Neural cell (in vitro differentiated cells): ENCODE measurements around the gene TAF11L13.

Experiments
- POLR2AphosphoS5 ChIP-seq: IDR thresholded peaks from 2 replicates; pipeline ENCODE4 v1.6.1; 2012
- TF ChIP-seq, protein P1 (sequence below): fragments of 450-650 bp; IDR thresholded peaks from 2 replicates; pipeline ENCODE4 v1.5.1; 2014; ENCODE audit warnings: antibody characterized with exemption, mild to moderate bottlenecking, moderate library complexity; ENCODE audit not compliant: poor library complexity, severe bottlenecking

DNA sequence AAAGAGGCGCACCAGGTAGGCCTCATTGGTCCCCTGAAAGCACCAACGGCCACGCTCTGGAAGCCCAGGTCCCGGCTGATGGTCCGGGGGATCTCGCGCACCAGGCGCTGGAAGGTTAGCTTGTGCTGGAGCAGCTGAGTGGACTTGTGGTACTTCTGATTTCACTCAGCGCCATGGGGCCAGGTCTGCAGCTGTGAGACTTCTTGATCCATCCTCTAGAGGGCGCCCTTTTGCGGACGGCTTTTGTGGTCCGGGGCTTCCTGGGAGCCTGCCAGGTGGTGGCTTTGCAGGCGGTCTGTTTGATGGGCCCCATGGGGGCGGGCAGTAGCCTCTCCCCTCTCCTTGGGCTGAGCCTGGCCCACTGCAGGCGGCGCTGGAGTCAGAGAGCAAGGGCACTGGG, 11.3 kb upstream of the TAF11L13 start:
- TF ChIP-seq, protein P1, sequence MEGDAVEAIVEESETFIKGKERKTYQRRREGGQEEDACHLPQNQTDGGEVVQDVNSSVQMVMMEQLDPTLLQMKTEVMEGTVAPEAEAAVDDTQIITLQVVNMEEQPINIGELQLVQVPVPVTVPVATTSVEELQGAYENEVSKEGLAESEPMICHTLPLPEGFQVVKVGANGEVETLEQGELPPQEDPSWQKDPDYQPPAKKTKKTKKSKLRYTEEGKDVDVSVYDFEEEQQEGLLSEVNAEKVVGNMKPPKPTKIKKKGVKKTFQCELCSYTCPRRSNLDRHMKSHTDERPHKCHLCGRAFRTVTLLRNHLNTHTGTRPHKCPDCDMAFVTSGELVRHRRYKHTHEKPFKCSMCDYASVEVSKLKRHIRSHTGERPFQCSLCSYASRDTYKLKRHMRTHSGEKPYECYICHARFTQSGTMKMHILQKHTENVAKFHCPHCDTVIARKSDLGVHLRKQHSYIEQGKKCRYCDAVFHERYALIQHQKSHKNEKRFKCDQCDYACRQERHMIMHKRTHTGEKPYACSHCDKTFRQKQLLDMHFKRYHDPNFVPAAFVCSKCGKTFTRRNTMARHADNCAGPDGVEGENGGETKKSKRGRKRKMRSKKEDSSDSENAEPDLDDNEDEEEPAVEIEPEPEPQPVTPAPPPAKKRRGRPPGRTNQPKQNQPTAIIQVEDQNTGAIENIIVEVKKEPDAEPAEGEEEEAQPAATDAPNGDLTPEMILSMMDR = no peak
- no peak for TF ChIP-seq POLR2AphosphoS5
